Fibroblast of upper back skin (primary cell): ENCODE measurements around the gene RABGAP1L.

Experiments used
- DNase-seq: peaks from one replicate; pipeline ENCODE4 v3.0.0-alpha.2; 2013

The RABGAP1L gene

GRCh38 chr1:174726880-174727585 lies 567.7 kb downstream of the RABGAP1L start:
- no peak for DNase-seq

GRCh38 chr1:174734270-174734669 lies 575.0 kb downstream of the RABGAP1L start:
- no peak for DNase-seq

GRCh38 chr1:174736831-174737230 lies 577.5 kb downstream of the RABGAP1L start:
- DNase-seq = no peak

- DNase-seq = peak; percentile 32
These were observed 581.1 kb downstream of the RABGAP1L start for GRCh38 chr1:174740249-174740968.

GRCh38 chr1:174742805-174743653 lies 583.7 kb downstream of the RABGAP1L start:
- peak; percentile 26 for DNase-seq

- peak; percentile 39 for DNase-seq
These were observed 584.6 kb downstream of the RABGAP1L start for GRCh38 chr1:174743654-174744561.

GRCh38 chr1:174744886-174745285 lies 585.6 kb downstream of the RABGAP1L start:
- no peak for DNase-seq

- DNase-seq = no peak
These were observed 586.9 kb downstream of the RABGAP1L start for GRCh38 chr1:174746024-174746808.

GRCh38 chr1:174747613-174748012 lies 588.3 kb downstream of the RABGAP1L start:
- no peak for DNase-seq

- DNase-seq = no peak
These were observed 589.3 kb downstream of the RABGAP1L start for GRCh38 chr1:174748586-174748985.

GRCh38 chr1:174753131-174753530 lies 593.8 kb downstream of the RABGAP1L start:
- DNase-seq = no peak

GRCh38 chr1:174761335-174761734 lies 602.0 kb downstream of the RABGAP1L start:
- DNase-seq = peak; percentile 8

GRCh38 chr1:174761901-174762585 lies 602.7 kb downstream of the RABGAP1L start:
- DNase-seq = no peak

GRCh38 chr1:174764191-174764590 lies 604.9 kb downstream of the RABGAP1L start:
- DNase-seq = no peak

- DNase-seq = no peak
These were observed 607.4 kb downstream of the RABGAP1L start for GRCh38 chr1:174766727-174767126.

GRCh38 chr1:174768516-174768915 lies 609.2 kb downstream of the RABGAP1L start:
- DNase-seq = no peak

- DNase-seq = no peak
These were observed 609.6 kb downstream of the RABGAP1L start for GRCh38 chr1:174768949-174769348.

GRCh38 chr1:174769961-174770549 lies 610.7 kb downstream of the RABGAP1L start:
- peak; percentile 67 for DNase-seq

- peak; percentile 30 for DNase-seq
These were observed 616.3 kb downstream of the RABGAP1L start for GRCh38 chr1:174775621-174776020.

GRCh38 chr1:174777262-174777661 lies 617.9 kb downstream of the RABGAP1L start:
- no peak for DNase-seq
